Erythroblast (primary cell): ENCODE data around the gene BPGM.

Experiments
- GATA1 ChIP-seq: IDR thresholded peaks from 2 replicates; pipeline ENCODE4 v1.6.1; 2011; ENCODE audit warnings: low read depth, mild to moderate bottlenecking, control low read depth, low read length, moderate library complexity
- POLR2A ChIP-seq: IDR thresholded peaks from 2 replicates; pipeline ENCODE4 v1.6.1; 2011; ENCODE audit warnings: mild to moderate bottlenecking, low read length

GRCh38 chr7:134710854-134711624 is 64.4 kb downstream of the BPGM start:
- TF ChIP-seq POLR2A (no peak), GATA1 (no peak)
